Activated naive CD4-positive, alpha-beta T cell treated with Interleukin-2 at 50 U/mL for 16 hours (primary cell): ENCODE measurements around the gene P2RY12.
"Not testable (repeated sequence)": the region's sequence is repeated elsewhere in the genome, so short reads cannot be mapped to it uniquely, and the experiment has no call there.

Source experiments
- DNase-seq: peaks from one replicate; pipeline ENCODE4 v3.0.0-alpha.2; 2020

The P2RY12 gene

DNA sequence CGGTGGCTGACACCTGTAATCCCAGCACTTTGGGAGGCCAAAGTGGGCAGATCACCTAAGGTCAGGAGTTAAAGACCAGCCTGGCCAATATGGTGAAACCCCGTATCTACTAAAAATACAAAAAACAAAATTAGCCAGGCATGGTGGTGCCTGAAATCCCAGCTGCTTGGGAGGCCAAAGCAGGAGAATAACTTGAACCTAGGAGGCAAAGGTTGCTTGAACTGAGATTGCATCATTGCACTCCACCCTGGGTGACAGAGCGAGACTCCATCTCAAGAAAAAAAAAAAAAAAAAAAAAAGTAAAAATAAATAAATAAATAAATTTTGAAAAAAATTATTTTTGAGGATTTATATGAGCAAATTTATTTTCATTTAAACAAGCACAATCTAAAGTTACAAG, 7.6 kb upstream of the P2RY12 start:
- not testable (repeated sequence) for DNase-seq

DNA sequence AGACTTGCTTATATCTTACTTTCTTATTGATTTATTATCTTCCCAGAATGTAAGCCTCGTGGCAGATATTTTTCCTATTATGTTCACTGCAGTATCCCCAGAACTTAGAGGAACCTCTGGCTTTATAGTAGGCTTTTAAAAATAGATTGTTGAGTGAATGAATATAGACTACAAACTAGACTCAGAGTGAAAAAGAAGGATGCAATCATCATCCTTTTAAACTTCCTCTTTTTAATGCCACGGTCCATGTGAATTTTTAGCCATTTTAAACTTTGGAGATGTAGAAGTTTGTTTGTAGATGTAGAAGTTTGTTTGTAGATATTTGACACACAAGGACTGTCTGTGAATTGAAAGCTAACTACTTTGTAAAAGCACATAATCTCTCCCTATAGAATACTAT, 7.2 kb upstream of the P2RY12 start:
- no peak for DNase-seq

DNA sequence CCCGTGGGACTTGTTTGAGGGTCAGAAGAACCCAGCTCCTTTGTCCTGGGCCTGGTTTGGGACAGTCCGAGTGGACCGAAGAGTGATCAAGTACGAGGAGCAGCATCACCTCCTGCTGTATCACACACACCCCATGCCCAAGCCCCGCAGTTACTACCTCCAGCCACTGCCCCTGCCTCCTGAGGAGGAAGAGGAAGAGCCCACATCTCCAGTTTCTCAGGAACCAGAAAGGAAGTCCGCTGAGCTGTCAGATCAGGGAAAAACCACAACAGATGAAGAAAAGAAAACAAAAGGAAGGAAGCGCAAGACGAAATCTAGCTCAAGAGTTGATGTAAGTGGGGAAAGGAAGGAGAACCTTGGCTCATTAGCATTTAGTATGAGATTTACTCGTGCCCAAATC, 3.3 kb upstream of the P2RY12 start:
- no peak for DNase-seq

GRCh38 chr3:151387432-151387831, 2.9 kb upstream of the P2RY12 start:
- no peak for DNase-seq

GRCh38 chr3:151386056-151386455, 1.5 kb upstream of the P2RY12 start:
- DNase-seq, result no peak

- no peak for DNase-seq
These were observed 597 bp downstream of the P2RY12 start for GRCh38 chr3:151383956-151384355.

DNA sequence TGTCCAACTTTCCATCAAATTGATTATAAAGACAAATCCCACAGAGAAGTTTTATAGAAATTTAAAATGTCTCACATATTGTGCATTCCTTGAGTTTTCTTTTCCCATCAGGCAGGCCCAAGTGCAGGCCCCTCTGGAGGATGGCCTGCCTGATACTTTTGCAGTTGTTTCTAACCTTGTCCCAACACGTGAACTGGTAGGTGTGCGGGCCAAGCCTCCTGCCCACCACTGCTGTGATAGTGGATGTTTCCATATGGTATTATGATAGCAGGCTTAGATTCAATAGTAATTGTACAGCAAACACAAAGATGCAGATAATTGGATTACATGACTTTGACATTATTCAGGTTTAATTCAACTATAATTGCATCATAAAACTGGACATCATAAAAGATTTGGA, 1.4 kb downstream of the P2RY12 start:
- DNase-seq, result no peak

GRCh38 chr3:151382671-151383070, 1.9 kb downstream of the P2RY12 start:
- DNase-seq, result no peak

DNA sequence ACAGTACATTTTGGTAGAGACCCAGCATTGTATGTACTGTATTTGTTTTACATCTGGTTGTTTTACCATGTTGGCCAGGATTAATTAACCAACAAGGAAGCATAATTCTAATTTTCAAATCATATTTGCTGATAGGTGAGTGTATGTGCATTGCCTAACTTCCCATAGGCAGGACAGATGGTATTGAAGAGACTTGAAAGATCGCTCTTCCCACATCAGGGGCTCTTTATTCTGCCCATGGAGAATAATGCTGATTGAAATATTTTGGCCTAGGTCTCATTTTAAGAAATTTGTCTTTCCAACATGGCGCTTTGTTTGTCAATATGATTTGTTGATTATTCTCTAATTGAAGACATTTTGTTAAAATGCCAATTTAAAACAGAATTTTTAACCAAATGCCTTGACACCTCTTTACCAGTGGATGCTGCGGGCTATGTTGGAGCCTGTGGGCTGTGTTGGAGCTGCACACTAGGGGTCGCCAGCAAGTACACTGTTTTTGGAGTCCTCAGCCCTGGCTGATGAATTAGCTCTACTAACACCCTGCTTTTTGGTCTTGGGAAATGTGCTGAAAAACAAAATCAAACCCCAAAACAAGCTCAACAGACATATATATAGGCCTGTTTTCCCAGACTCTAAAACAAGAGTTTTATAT, 5.3 kb downstream of the P2RY12 start:
- DNase-seq, result no peak

GRCh38 chr3:151377768-151378385, 6.7 kb downstream of the P2RY12 start:
- DNase-seq, result no peak

GRCh38 chr3:151372063-151372820, 12.3 kb downstream of the P2RY12 start:
- no peak for DNase-seq

DNA sequence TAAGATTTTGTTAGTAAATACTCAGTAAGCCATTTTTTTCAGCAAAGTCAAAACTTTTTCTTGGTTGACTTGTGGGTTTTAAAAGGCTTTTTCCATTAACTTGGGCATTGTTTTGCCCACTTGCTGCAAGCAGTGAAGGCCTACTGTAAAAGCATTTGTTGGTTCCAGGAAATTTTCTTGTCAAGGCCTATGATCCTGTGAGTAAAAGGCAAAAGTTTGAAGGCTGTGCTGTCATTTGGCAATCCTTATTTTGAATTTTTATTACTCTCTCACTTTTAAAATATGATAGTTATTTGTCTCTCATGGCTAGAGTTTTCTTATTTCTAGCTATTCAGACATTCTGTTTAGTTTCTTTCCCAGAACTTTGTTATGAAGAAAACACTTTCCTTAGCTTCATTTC, 13.0 kb downstream of the P2RY12 start:
- DNase-seq, result no peak

DNA sequence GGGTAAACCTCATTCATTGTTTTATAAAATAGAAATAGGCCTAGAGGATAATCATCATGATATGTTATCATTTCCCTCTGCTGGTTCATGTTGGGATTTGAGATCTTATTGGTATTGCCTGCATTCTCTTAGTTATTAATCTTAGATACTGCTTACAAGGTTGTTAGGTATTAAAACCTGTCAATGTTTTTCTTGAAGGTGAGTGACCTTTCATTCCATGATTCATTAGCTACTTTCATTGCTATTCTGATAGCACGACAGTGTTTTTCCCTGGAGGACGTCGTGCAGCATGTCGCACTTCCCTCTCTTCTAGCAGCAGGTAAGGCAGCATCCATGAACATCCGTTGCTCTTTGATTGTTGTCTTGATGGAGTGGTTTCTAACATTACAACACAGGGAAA, 17.1 kb downstream of the P2RY12 start:
- no peak for DNase-seq

DNA sequence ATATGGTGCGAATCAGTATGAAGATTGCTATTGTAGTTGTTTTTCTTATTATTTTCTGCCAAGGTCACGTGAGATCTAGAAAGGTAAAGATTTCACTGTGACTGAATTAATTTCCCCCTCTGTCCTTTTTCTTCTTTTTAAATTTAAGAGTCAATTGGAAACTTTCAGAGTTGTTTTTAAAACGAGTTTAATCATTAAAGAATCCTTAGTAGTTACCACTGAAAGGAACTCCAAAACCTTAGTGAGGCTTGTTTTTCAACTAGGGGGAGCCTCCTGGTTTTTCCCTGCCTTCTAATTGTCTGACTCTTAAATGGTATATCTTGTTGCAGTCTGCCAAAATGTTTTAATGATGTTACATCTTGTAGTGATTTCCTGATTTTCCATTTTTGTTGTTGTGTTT, 17.6 kb downstream of the P2RY12 start:
- no peak for DNase-seq

GRCh38 chr3:151362751-151363174, 21.8 kb downstream of the P2RY12 start:
- DNase-seq, result no peak

GRCh38 chr3:151357463-151357850, 27.1 kb downstream of the P2RY12 start:
- DNase-seq, result no peak

DNA sequence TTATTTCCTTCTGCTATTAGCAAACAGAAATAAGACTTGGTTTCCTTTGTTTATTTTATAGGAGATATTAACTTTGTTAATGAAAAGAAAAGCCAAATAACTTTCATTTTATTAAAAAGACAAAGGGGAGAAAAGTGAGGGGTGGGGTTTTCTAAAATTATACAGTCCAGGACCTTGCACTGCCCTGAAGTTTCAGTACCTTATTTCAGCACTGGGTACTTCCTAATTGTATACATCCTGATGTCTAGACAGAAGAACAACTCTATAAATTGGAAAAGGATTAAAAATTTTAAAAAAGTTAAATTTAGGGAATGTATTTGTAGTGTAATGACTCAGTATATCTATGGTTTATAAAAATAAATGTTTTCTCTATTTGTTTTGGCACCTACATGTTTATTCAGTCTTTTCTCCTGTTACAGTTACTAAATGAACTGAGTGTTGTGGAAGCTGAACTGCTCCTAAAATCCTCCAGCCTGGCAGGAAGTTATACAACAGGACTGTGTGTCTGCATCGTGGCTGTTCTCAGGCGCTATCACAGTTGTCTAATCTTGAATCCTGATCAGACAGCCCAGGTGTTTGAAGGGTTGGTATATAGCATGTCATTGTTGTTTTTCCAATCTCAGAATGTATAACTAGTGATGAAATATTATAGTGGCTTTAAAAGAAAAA, 27.6 kb downstream of the P2RY12 start:
- DNase-seq, result no peak

DNA sequence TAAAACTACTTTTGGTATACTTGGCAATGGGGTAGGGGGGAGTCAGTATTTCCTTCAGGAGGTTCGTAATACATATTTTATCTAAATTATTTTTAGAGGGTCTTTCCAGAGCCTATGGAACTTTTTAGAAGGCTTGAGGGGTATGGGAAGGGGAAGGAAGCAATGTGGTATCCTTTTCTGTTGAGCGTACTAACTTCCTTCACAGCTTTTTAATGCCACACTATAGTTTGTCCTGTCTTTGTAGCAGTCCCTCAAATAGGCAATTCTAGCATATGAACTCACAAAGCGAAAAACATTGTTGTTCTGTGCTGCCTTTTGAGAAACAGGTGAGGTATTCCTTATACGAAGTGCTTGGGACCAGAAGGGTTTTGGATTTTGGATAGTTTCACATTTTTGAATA, 32.9 kb downstream of the P2RY12 start:
- DNase-seq, result no peak

- no peak for DNase-seq
These were observed 33.3 kb downstream of the P2RY12 start for GRCh38 chr3:151351219-151351618.

GRCh38 chr3:151350656-151351055, 33.9 kb downstream of the P2RY12 start:
- no peak for DNase-seq

DNA sequence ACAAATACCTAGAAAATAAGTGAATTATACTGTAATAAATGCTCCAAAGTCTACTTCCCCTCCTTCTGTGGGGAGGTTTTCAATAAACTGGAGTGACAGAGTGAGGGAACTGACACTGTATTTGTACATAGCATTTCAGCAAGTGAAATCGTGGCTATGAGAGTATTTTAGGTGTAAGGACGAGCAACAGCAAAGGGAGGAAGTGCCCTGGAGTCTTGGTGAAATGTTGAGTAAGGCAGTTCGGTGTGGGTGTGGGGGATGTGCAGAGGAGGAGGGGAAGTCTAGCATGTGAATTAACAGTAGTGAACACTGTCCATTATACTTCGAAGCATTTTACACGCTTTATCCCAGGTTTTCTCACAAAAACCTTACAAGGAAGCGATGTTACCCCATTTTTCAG, 37.1 kb downstream of the P2RY12 start:
- no peak for DNase-seq

GRCh38 chr3:151346292-151346691, 38.3 kb downstream of the P2RY12 start:
- DNase-seq, result no peak

GRCh38 chr3:151345859-151346258, 38.7 kb downstream of the P2RY12 start:
- no peak for DNase-seq

- DNase-seq, result no peak
These were observed 52.9 kb downstream of the P2RY12 start for GRCh38 chr3:151331696-151332095.
